Stimulated activated CD8-positive, alpha-beta memory T cell treated with anti-CD3 and anti-CD28 coated beads, Interleukin-15, amount 100 ng/mL, for 24 hours (primary cell): ENCODE data around the gene PLXNB2.

Experiments
- DNase-seq: peaks from one replicate; pipeline ENCODE4 v3.0.0-alpha.2; 2020; ENCODE audit warnings: low read depth

PLXNB2 gene

DNA sequence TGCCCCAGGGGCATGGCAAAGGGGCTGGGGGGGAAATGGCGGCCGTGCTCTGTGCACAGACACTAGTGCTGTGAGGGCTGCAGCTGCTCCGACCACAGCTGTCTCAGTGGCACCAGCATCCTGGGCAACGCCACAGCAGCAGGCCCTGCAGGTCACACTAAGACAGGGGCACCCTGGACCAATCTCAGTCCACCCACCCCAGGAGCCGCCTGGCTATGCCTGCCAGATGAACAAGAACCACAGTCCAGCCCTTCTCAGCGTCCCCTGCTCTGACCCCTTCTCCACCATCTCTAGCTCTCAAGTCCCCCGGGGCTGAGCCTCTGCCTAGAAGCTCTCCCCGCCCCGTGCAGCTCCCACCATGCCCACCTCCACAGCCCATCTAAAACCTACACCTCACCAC lies 79.1 kb downstream of the PLXNB2 start:
- no peak for DNase-seq

DNA sequence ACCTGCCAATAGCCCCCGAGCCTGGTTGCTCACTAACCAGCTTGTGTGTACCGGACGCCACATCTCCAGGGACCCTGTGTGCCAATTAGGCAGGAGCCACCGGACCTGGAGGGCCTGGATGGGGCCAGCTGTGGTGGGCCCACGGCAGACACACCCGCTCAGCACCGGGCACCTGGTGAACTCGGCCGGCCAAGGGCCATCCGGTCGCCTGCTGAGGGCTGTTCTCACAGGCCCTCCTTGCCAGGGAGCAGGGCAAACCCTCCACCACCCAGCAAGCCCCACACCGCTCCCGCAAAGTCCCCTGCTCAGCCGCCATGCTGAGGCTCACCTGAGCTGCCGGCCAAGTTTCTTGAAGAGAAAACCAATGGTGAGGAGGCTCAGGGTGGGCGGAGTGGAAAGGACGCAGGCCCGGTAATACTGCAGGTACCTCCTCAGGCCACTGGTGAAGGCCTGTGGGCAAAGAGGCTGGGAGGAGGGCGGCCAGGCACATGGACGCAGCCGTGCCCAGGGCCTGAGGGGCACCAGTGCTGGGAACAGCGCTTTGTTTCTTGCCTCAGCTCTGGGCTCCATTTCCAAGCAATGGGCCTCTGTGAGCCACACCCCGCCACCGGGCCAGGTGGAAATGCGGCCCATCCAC lies 79.7 kb downstream of the PLXNB2 start:
- DNase-seq, result no peak

DNA sequence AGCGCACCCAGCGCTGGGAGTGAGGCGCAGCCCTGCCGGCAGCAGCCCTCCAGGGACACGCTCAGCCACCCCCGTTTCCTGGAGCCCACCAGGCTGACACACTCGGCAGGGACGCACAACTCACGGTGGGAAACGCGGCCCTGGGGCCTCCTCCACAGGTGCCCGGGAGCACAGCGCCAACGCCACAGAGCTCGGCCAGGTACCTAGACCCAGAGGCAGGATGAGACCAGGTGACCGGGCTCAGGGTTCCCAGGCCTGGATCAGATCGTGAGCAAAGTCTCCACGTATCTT lies 80.6 kb downstream of the PLXNB2 start:
- DNase-seq, result no peak

DNA sequence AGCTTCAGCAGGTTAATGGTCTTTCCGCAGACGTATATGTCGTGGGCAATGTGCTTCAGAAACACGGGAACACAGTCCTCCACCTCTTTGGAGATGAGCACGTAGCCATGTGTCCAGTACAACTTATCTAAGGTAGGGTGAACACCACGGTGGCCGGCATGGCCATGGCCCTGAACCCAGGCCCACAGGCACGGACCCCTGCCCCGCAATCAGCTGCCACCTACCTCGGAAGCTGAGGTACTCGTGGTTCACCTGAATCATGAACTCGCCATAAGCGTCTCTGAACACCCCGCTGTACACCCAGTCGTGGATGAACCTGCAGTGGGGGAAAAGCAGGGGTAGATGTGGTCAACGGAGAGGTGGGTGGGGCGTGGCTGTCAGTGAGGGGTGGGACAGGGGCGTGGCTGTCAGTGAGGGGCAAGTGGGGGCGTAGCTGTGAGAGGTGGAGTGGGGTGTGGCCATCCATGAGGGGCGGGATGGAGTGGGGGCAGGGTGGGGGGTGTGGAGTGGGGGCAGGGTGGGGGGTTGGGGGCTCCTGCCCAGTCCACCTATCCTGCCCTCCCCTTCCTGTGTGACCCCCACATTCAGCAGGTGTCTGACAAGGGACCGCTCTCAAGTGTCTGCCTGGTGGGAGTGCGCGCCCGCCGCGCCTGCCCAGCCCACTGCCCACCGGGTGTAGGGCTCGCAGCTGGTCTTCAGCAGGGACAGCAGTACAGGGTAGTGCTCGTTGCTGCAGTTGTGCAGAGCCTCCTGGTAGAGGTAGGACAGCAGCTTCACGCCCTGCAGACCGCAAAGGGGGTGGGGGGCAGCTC lies 81.2 kb downstream of the PLXNB2 start:
- DNase-seq, result no peak

DNA sequence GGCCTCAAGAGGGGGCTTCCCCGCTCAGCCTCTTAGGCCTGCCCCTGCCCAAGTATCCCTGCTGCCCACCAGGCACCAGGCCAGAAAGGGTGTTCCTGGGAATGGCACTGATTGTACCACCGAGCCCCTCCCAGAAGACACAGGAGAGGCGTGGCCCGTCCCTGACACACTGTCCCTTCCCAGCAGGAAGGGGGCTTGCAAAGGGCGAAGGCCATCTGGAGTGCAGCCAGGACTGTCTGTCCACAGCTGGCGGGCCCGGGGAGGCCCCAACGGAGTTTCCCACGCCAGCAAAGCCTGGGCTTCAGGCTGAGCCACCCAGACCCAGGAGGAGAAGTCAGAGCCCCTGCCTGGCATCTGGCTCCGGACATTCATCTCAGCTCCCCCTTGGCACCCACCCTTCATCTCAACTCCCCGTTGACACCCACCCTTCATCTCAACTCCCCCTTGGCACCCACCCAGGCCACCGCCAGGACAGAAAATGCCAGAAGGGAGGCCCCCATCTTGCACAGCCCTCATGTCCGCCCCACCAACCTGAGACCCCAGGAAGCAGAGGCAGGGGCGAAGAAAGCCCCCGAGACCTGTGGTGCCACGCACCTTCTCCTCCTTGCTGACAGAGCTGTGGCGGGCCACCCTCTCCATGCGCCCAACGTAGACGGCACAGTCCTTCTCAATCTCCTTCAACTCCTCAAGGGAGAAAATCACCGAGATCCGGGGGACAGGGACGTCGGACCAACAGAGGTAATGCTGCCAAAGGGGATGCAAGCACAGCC lies 82.1 kb downstream of the PLXNB2 start:
- DNase-seq, result no peak
